Measurements from ENCODE around the gene ATRNL1.

ATRNL1 gene

DNA sequence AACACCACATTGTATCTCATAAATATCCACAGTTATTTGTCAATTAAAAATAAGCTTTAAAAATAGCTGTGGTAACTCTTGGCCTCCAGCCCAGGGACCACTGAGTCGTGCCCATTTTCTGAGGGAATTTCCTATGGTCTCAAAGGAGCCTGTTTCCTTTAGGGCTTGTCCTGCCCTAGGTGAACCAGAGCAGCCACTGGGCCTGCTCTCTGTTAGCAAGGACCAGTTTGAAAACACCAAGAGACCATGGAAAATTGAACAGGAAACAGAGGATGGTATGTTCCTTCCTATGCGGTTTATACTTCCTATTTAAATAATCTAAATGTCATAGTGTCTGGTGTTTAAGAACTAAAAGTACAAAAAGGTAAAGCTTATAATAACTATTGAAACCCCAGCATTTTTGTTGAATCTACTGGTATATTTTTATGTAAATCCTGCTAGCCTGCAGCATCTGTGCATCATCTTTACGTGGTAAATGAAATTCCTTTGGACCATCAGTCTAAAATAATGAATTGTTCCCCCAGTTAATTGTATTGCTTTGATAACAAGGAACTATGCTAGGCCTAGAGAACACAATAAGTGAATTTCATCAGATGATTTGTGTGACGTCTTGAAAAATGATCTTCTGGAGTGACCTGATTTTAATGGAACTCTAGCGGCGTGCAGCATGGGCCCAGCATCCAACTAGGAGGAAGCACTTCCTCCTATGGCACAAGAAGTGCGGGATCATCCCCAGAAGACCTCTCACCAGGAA lies 846.1 kb downstream of the ATRNL1 start:
- TF ChIP-seq, protein P1, sequence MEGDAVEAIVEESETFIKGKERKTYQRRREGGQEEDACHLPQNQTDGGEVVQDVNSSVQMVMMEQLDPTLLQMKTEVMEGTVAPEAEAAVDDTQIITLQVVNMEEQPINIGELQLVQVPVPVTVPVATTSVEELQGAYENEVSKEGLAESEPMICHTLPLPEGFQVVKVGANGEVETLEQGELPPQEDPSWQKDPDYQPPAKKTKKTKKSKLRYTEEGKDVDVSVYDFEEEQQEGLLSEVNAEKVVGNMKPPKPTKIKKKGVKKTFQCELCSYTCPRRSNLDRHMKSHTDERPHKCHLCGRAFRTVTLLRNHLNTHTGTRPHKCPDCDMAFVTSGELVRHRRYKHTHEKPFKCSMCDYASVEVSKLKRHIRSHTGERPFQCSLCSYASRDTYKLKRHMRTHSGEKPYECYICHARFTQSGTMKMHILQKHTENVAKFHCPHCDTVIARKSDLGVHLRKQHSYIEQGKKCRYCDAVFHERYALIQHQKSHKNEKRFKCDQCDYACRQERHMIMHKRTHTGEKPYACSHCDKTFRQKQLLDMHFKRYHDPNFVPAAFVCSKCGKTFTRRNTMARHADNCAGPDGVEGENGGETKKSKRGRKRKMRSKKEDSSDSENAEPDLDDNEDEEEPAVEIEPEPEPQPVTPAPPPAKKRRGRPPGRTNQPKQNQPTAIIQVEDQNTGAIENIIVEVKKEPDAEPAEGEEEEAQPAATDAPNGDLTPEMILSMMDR (IDR thresholded peaks at IDR 0.05; ENCODE audit: low read length, missing control alignments) = no peak
- no peak for DNase-seq (ENCODE audit: low read depth)
- H3K4me3 ChIP-seq (replicated peaks; ENCODE audit: low read depth, low read length) = no peak overlapping the region

DNA sequence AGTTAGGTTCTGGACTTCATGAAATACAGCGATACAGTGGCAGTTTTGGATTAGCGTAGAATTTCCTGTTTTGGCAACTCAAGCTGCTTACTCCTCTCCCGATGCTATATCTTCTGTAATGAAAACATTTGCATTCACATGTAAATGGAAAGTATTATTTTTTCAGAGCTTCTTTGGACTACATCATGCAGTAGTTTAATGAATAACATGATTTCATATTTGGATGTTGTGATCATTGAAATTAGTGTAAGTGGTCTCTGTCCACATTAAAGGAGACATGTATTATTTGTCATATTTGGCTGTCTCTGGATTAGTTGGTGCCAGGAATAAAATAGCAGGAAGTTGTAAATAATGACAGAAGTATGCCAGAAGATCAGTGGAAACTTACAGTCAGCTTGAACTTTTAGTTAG lies 848.2 kb downstream of the ATRNL1 start:
- H3K4me3 ChIP-seq (replicated peaks; ENCODE audit: low read depth, low read length) = no peak overlapping the region
- TF ChIP-seq, protein P1 (IDR thresholded peaks at IDR 0.05; ENCODE audit: low read length, missing control alignments) = no peak
- DNase-seq (ENCODE audit: low read depth) = peak; percentile 44

DNA sequence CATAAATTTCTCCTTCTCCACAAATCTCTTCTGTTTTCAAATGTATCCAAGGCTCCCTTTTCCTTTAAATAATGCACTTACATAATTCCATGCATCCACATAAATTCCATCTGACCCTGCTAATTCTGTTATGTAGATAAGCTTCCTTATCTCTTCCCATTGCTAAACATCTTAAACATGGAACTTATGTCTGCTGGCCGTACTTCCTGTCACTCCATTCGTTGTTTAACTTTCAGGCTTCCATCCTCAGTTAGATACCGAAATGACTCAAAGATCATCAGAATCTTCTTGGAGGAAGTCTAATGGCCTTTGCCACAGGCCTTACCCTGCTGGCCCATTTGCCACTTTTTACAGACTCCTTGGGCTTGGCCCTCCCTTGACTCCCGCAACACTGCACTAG lies 848.9 kb downstream of the ATRNL1 start:
- TF ChIP-seq, protein P1 (IDR thresholded peaks at IDR 0.05; ENCODE audit: low read length, missing control alignments) = no peak
- no peak for DNase-seq (ENCODE audit: low read depth)
- no peak overlapping the region for H3K4me3 ChIP-seq (replicated peaks; ENCODE audit: low read depth, low read length)

DNA sequence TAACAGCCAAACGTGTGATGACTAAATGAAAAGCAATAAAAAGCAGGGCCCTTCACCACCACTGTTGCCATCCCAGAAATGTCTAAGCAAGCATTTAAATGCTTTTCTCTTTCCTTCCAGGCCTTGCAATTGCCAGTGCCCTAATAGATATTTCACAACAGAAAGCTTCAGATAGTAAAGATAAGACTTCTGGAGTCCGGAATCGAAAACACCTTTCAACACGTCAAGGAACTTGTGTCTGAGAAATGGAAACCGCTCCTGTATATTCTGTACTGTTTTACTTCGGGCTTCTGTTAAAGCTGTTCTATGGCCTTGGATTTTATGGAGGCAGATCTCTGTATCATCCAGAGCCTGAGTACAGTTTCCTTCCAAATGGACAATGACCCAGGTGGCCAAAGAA lies 851.4 kb downstream of the ATRNL1 start:
- TF ChIP-seq, protein P1 (IDR thresholded peaks at IDR 0.05; ENCODE audit: low read length, missing control alignments) = no peak
- H3K4me3 ChIP-seq (replicated peaks; ENCODE audit: low read depth, low read length) = no peak overlapping the region
- DNase-seq (ENCODE audit: low read depth) = no peak

DNA sequence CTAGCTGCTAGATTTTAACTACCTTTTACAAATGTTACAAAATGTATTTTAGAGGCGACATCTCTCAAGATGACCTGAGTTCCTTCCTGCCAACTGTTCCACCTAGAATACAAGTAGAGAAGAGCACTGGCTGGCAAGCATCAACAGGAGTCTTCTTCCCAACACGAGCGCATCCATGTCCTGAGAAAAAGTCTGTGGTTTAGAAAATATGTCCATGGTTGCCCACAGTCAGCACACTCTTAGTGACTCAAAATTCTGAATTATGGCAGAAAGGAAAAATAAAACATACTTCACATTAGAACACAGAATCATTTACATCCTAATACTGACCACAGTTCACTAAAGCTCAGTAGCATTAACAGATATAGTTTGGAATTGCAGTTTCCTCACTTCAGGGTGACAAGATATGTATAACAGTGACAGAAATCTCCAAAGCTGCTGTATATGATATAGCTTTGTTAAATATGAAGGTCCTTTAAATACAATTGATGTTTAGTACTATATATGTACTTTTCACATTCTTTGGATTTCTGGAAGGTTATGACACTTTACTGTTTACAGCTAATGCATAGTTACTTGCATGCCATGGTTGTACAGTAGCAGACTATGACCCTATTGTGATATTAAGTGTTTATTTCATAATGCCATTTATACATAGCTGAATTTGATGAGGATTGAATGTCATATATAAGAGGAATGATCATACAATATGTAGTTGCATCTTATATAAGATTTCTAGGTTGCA lies 852.7 kb downstream of the ATRNL1 start:
- TF ChIP-seq, protein P1 (IDR thresholded peaks at IDR 0.05; ENCODE audit: low read length, missing control alignments) = no peak
- H3K4me3 ChIP-seq (replicated peaks; ENCODE audit: low read depth, low read length) = no peak overlapping the region
- no peak for DNase-seq (ENCODE audit: low read depth)

DNA sequence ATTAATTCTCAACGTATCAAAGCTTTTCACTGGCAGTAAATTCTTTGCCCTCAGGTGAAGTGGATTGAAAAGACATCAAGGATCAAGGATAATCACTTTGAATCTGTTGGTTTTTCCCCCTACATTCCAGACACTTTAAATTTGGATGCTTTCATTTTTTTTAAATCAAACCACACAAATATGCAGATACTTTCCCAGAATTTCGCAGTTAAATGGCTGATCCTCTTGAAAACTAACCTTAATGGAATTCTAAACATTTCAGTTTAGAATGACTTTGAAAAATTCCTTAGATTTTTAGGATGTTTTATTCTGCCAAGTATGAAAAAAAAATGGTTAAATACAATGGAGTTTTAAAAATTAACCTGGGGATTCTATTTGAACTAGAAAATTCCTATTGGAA lies 853.9 kb downstream of the ATRNL1 start:
- H3K4me3 ChIP-seq (replicated peaks; ENCODE audit: low read depth, low read length) = no peak overlapping the region
- TF ChIP-seq, protein P1 (IDR thresholded peaks at IDR 0.05; ENCODE audit: low read length, missing control alignments) = no peak
- peak; percentile 60 for DNase-seq (ENCODE audit: low read depth)

All from fibroblast of pulmonary artery (primary cell).